ENCODE measurements around the gene METTL9.
"Not testable (repeated sequence)": the region's sequence is repeated elsewhere in the genome, so short reads cannot be mapped to it uniquely, and the experiment has no call there.

Gene METTL9

DNA sequence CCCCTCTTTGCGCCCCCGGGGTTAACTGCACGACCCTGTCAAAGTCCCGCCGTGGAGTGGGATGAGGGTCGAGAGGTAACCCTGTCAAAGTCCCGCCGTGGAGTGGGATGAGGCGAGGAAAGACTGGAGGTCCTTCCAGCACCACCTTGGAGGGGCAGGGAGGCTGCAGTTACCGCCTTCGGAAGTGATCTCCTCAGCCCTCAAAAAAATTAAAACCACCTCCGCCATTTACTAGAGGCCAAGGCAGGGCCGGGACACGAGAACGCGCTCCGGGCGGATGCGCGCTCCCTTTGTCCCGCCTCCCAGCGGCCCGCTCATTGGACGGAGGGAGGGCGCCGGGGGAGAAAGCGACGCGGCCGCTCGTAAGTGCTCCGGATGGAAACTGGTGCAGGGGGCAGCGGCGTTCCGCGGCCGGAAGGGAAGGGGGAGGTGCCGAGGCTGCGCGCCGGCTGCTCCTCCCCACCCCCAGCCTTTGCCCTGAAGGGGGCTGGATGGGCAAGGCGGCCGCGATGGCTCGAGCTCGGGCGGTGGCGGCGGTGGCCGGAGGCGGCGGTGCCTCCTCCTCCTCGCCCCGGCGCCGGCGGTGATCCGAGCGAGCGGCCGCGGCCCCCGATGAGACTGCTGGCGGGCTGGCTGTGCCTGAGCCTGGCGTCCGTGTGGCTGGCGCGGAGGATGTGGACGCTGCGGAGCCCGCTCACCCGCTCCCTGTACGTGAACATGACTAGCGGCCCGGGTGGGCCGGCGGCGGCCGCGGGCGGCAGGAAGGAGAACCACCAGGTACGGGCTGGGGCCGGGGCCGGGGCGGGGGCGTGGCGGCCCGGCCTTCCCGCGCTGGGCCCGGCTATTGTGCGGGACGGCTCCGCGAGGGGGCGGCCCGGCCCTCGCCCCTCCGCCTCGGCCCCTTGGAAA lies at the start of gene METTL9:
Gene METTL9, plus strand, starts transcription at position 456 of the 909 bp plus-strand sequence. Its CDS starts 157 bp downstream, at position 613.
- Histone ChIP-seq H3K27ac (ENCODE audit: low read length) (no peak within 1 kb of the TSS), H3K36me3 (ENCODE audit: control insufficient read depth, insufficient read depth, low read length) (no peaks in the 10 kb centered on the region), H3K4me1 (ENCODE audit: control insufficient read depth, insufficient read depth, low read length) (no peaks in the 10 kb centered on the region), H3K4me3 (ENCODE audit: low read length) (peak within 1 kb of the TSS; percentile 92), H3K27me3 (ENCODE audit: control insufficient read depth, insufficient read depth, low read length) (no peaks in the 10 kb centered on the region), H3K9me3 (ENCODE audit: control insufficient read depth, insufficient read depth, low read length) (no peaks in the 10 kb centered on the region)
- no CpG with 5 or more reads among the region's 100 CpGs for WGBS (ENCODE audit: insufficient coverage, insufficient read length)
- DNase-seq (ENCODE audit: low read depth, low spot score): peak; percentile 84

- not testable (repeated sequence) for H3K36me3 ChIP-seq (ENCODE audit: control insufficient read depth, insufficient read depth, low read length); H3K4me3 ChIP-seq (ENCODE audit: low read length); H3K9me3 ChIP-seq (ENCODE audit: control insufficient read depth, insufficient read depth, low read length); DNase-seq (ENCODE audit: low read depth, low spot score); H3K27ac ChIP-seq (ENCODE audit: low read length); H3K27me3 ChIP-seq (ENCODE audit: control insufficient read depth, insufficient read depth, low read length); H3K4me1 ChIP-seq (ENCODE audit: control insufficient read depth, insufficient read depth, low read length)
- no CpG with 5 or more reads among the region's 17 CpGs for WGBS (ENCODE audit: insufficient coverage, insufficient read length)
Measured at GRCh38 chr16:21549975-21550374, 49.4 kb upstream of the METTL9 start.

GRCh38 chr16:21550435-21550834 lies 48.9 kb upstream of the METTL9 start:
- not testable (repeated sequence) for DNase-seq (ENCODE audit: low read depth, low spot score); H3K36me3 ChIP-seq (ENCODE audit: control insufficient read depth, insufficient read depth, low read length); H3K9me3 ChIP-seq (ENCODE audit: control insufficient read depth, insufficient read depth, low read length); H3K27ac ChIP-seq (ENCODE audit: low read length); H3K4me1 ChIP-seq (ENCODE audit: control insufficient read depth, insufficient read depth, low read length); H3K4me3 ChIP-seq (ENCODE audit: low read length); H3K27me3 ChIP-seq (ENCODE audit: control insufficient read depth, insufficient read depth, low read length)
- WGBS (ENCODE audit: insufficient coverage, insufficient read length): no CpG with 5 or more reads among the region's 5 CpGs

GRCh38 chr16:21551076-21551475 lies 48.3 kb upstream of the METTL9 start:
- not testable (repeated sequence) for DNase-seq (ENCODE audit: low read depth, low spot score)

DNA sequence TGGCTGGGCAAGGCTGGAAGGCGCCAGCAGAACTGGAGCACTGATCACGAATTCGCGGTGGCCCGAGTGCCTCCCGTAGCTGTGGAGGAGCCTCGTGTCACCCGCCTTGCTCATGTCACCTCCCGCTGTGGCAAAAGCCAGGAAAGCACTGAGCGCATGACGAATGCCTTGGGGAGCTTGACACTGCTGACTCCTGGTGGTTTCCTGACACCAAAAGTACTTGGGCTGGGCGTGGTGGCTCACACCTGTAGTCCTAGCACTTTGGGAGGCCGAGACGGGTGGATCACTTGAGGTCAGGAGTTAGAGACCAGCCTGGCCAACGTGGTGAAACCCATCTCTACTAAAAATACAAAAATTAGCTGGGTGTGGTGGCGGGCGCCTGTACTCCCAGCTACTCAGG lies 47.8 kb upstream of the METTL9 start:
- H3K27me3 ChIP-seq (ENCODE audit: control insufficient read depth, insufficient read depth, low read length); H3K27ac ChIP-seq (ENCODE audit: low read length); H3K36me3 ChIP-seq (ENCODE audit: control insufficient read depth, insufficient read depth, low read length); H3K4me1 ChIP-seq (ENCODE audit: control insufficient read depth, insufficient read depth, low read length); H3K4me3 ChIP-seq (ENCODE audit: low read length); DNase-seq (ENCODE audit: low read depth, low spot score); H3K9me3 ChIP-seq (ENCODE audit: control insufficient read depth, insufficient read depth, low read length): not testable (repeated sequence)
- no CpG with 5 or more reads among the region's 17 CpGs for WGBS (ENCODE audit: insufficient coverage, insufficient read length)

More at GRCh38 chr16:21551076-21551475, 48.3 kb upstream of the METTL9 start:
- not testable (repeated sequence) for H3K36me3 ChIP-seq (ENCODE audit: control insufficient read depth, insufficient read depth, low read length); H3K27ac ChIP-seq (ENCODE audit: low read length); H3K9me3 ChIP-seq (ENCODE audit: control insufficient read depth, insufficient read depth, low read length); H3K4me3 ChIP-seq (ENCODE audit: low read length); H3K4me1 ChIP-seq (ENCODE audit: control insufficient read depth, insufficient read depth, low read length); H3K27me3 ChIP-seq (ENCODE audit: control insufficient read depth, insufficient read depth, low read length)
- WGBS (ENCODE audit: insufficient coverage, insufficient read length): no CpG with 5 or more reads among the region's 7 CpGs

DNA sequence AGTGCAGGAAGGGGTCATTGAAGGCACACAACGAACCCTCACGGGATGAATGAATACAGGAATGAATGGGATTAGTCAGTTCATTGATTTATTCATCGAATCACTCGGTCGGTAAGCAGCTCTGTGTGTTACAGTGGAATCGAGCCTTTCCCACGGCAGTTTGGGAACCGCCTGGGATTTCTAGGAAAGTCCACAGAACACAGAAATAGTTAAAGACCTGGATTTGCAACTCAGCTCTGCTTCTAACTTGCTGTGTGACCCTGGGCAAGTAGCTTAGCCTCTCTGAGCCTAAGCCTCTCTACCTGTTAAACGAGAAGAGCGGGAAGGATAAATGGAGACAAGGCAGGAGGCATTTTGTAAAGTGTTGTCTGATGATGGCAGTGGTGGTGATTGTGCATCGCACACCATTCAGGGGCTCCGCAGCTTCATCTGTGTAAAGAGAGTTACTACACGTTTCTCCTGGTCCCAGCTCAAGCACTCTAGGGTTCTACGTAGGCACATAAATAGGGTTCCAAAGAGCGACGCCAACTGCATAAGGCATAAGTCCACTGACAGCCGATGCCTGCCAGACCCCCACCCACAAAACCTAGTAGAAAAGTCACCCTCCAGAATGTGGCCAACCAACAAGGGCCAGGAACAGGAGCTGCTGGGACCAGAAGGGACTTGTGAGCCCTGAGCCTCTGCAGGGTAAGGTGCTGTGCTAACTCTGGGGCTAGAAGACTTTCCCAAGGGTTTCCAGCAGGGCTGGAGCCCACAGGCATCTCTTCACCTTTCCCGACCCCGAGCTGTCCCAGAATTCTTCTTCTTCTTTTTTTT lies 45.7 kb upstream of the METTL9 start:
- not testable (repeated sequence) for H3K9me3 ChIP-seq (ENCODE audit: control insufficient read depth, insufficient read depth, low read length); DNase-seq (ENCODE audit: low read depth, low spot score); H3K27ac ChIP-seq (ENCODE audit: low read length); H3K27me3 ChIP-seq (ENCODE audit: control insufficient read depth, insufficient read depth, low read length); H3K4me1 ChIP-seq (ENCODE audit: control insufficient read depth, insufficient read depth, low read length); H3K36me3 ChIP-seq (ENCODE audit: control insufficient read depth, insufficient read depth, low read length); H3K4me3 ChIP-seq (ENCODE audit: low read length)
- no CpG with 5 or more reads among the region's 19 CpGs for WGBS (ENCODE audit: insufficient coverage, insufficient read length)

GRCh38 chr16:21554795-21555585 lies 44.4 kb upstream of the METTL9 start:
- Histone ChIP-seq H3K36me3 (ENCODE audit: control insufficient read depth, insufficient read depth, low read length) (no peaks in the 10 kb centered on the region), H3K27ac (ENCODE audit: low read length) (no peak overlapping the region), H3K27me3 (ENCODE audit: control insufficient read depth, insufficient read depth, low read length) (no peaks in the 10 kb centered on the region), H3K4me1 (ENCODE audit: control insufficient read depth, insufficient read depth, low read length) (no peaks in the 10 kb centered on the region), H3K4me3 (ENCODE audit: low read length) (no peak overlapping the region), H3K9me3 (ENCODE audit: control insufficient read depth, insufficient read depth, low read length) (no peaks in the 10 kb centered on the region)
- peak; percentile 60 for DNase-seq (ENCODE audit: low read depth, low spot score)
- WGBS (ENCODE audit: insufficient coverage, insufficient read length): no CpG with 5 or more reads among the region's 41 CpGs

- not testable (repeated sequence) for H3K4me1 ChIP-seq (ENCODE audit: control insufficient read depth, insufficient read depth, low read length); H3K36me3 ChIP-seq (ENCODE audit: control insufficient read depth, insufficient read depth, low read length); H3K9me3 ChIP-seq (ENCODE audit: control insufficient read depth, insufficient read depth, low read length); H3K27ac ChIP-seq (ENCODE audit: low read length); H3K4me3 ChIP-seq (ENCODE audit: low read length); H3K27me3 ChIP-seq (ENCODE audit: control insufficient read depth, insufficient read depth, low read length); DNase-seq (ENCODE audit: low read depth, low spot score)
- WGBS (ENCODE audit: insufficient coverage, insufficient read length): no CpG with 5 or more reads among the region's 15 CpGs
Measured at GRCh38 chr16:21555621-21556020, 43.8 kb upstream of the METTL9 start.

GRCh38 chr16:21556026-21556595 lies 43.3 kb upstream of the METTL9 start:
- not testable (repeated sequence) for H3K27me3 ChIP-seq (ENCODE audit: control insufficient read depth, insufficient read depth, low read length); H3K36me3 ChIP-seq (ENCODE audit: control insufficient read depth, insufficient read depth, low read length); H3K4me3 ChIP-seq (ENCODE audit: low read length); H3K9me3 ChIP-seq (ENCODE audit: control insufficient read depth, insufficient read depth, low read length); H3K4me1 ChIP-seq (ENCODE audit: control insufficient read depth, insufficient read depth, low read length); DNase-seq (ENCODE audit: low read depth, low spot score); H3K27ac ChIP-seq (ENCODE audit: low read length)
- no CpG with 5 or more reads among the region's 4 CpGs for WGBS (ENCODE audit: insufficient coverage, insufficient read length)

Data from iPS DF 6.9 (cell line).